ENCODE measurements around the gene RHOA. TPM values are rescaled to one million over a fixed set of nuclear protein-coding genes. Genes with fewer than 3 reads are reported as not detected.
A peak's percentile ranks its signal among the peaks of the same experiment; 100 is the strongest.

The RHOA gene
- total RNA-seq, 6 experiments from 2014 or later = 142 to 251 (median 171) TPM

GRCh38 chr3:49454898-49455681 lies 43.3 kb upstream of the RHOA start:
- intact Hi-C loops (cut with DNase I) = no loop called here
- Histone ChIP-seq H3K27ac (peak overlapping the region in 1 of 3 donors; percentile 24), H3K27me3 (no peaks in the 10 kb centered on the region), H3K4me3 (no peak overlapping the region), H3K4me1 (no peaks in the 10 kb centered on the region), H3K9me3 (no peaks in the 10 kb centered on the region), H3K36me3 (no peaks in the 10 kb centered on the region)
- no peak for TF ChIP-seq CTCF (IDR thresholded peaks at IDR 0.05)
- TF ChIP-seq POLR2A (IDR thresholded peaks at IDR 0.05) = no peak
- ATAC-seq (peak; percentile 24 to 50 (median 36)), DNase-seq (no peak)
- WGBS (ENCODE audit: insufficient coverage, low coverage, low lambda C conversion rate, missing lambda C conversion rate) = 78% methylated on average over 1 of the region's 3 CpGs

GRCh38 chr3:49454458-49454857 lies 42.7 kb upstream of the RHOA start:
- no peak overlapping the region for H3K27ac ChIP-seq
- H3K27me3 ChIP-seq = no peaks in the 10 kb centered on the region
- peak; percentile 56 to 81 (median 73) for ATAC-seq
- TF ChIP-seq POLR2A (IDR thresholded peaks at IDR 0.05) = no peak
- TF ChIP-seq CTCF (IDR thresholded peaks at IDR 0.05) = peak; percentile 13 to 47 (median 26)
- no peaks in the 10 kb centered on the region for H3K4me1 ChIP-seq
- intact Hi-C loops (cut with DNase I) = no loop called here
- H3K4me3 ChIP-seq = no peak overlapping the region
- DNase-seq = no peak
- WGBS (ENCODE audit: insufficient coverage, low coverage, low lambda C conversion rate, missing lambda C conversion rate) = 80% methylated on average over 2 of the region's 2 CpGs
- no peaks in the 10 kb centered on the region for H3K9me3 ChIP-seq
- H3K36me3 ChIP-seq = no peaks in the 10 kb centered on the region

GRCh38 chr3:49453621-49454020 lies 41.8 kb upstream of the RHOA start:
- DNase-seq (no peak), ATAC-seq (no peak)
- H3K27me3 ChIP-seq = no peaks in the 10 kb centered on the region
- TF ChIP-seq POLR2A (IDR thresholded peaks at IDR 0.05) = no peak
- TF ChIP-seq CTCF (IDR thresholded peaks at IDR 0.05) = no peak
- H3K36me3 ChIP-seq = no peaks in the 10 kb centered on the region
- intact Hi-C loops (cut with DNase I) = no loop called here
- H3K4me1 ChIP-seq = no peaks in the 10 kb centered on the region
- H3K27ac ChIP-seq = no peak overlapping the region
- no peaks in the 10 kb centered on the region for H3K9me3 ChIP-seq
- no peak overlapping the region for H3K4me3 ChIP-seq
- WGBS (ENCODE audit: insufficient coverage, low coverage, low lambda C conversion rate, missing lambda C conversion rate) = 100% methylated on average over 3 of the region's 4 CpGs

GRCh38 chr3:49445391-49445790 lies 33.6 kb upstream of the RHOA start:
- WGBS (ENCODE audit: insufficient coverage, low coverage, low lambda C conversion rate, missing lambda C conversion rate) = 93% methylated on average over 4 of the region's 5 CpGs
- intact Hi-C loops (cut with DNase I) = no loop called here
- DNase-seq = no peak
- H3K9me3 ChIP-seq = no peaks in the 10 kb centered on the region
- no peaks in the 10 kb centered on the region for H3K4me1 ChIP-seq
- H3K27me3 ChIP-seq = no peaks in the 10 kb centered on the region
- H3K27ac ChIP-seq = no peak overlapping the region
- ATAC-seq = no peak
- TF ChIP-seq CTCF (IDR thresholded peaks at IDR 0.05) (no peak), POLR2A (IDR thresholded peaks at IDR 0.05) (no peak)
- H3K36me3 ChIP-seq = no peaks in the 10 kb centered on the region
- H3K4me3 ChIP-seq = no peak overlapping the region

Measured in right lobe of liver (tissue), 6 donors.